SK-N-SH (cell line): ENCODE results near the gene GCLC. TPM values are rescaled to one million over a fixed set of nuclear protein-coding genes. Genes with fewer than 3 reads are reported as not detected.

Experiments used
- CTCF ChIA-PET: fragments of 300-600, 350-600 bp; formaldehyde crosslinking; extraction: SDS; loops from one replicate; lab custom pipeline; 2021; lab: Yijun Ruan, JAX
- POLR2A ChIA-PET: fragments of 350-600 bp; sonication (Branson Sonifier 250); formaldehyde crosslinking; extraction: SDS; loops from one replicate; lab custom pipeline; 2020; ENCODE audit warnings: antibody characterized with exemption, inconsistent platforms; lab: Yijun Ruan, JAX
- DNase-seq: peaks from one replicate; pipeline ENCODE4 v3.0.0; 2012
- H2AFZ ChIP-seq: fragments of 200-600 bp; sonication (generic); 2 replicates; pipeline ENCODE4 v1.8.1; 2016; ENCODE audit warnings: antibody characterized with exemption, mild to moderate bottlenecking, low read depth
- H3F3A ChIP-seq: fragments of 200-600 bp; sonication (generic); replicated peaks from 2 replicates; pipeline ENCODE3; 2016; ENCODE audit warnings: antibody characterized with exemption, mild to moderate bottlenecking; ENCODE audit not compliant: insufficient read depth
- H3K27ac ChIP-seq, 2 experiments: fragments of 200-500 bp in 1 of 2; fragments of 200-600 bp in 1 of 2; sonication (Bioruptor generic) in 1 of 2; sonication (generic), shearing (Covaris generic) in 1 of 2; 2 replicates each; pipeline versions ENCODE4 v1.5.1 to v1.6.1; 2014 to 2016; ENCODE audit warnings: low read depth in 2 of 2, inconsistent platforms in 1 of 2, low read length in 1 of 2, mild to moderate bottlenecking in 1 of 2, mixed read lengths in 1 of 2
- H3K27me3 ChIP-seq: fragments of 200-600 bp; sonication (generic), shearing (Covaris generic); 2 replicates; pipeline ENCODE4 v1.6.1; 2016; ENCODE audit warnings: mixed run types; ENCODE audit not compliant: insufficient read depth
- H3K36me3 ChIP-seq, 2 experiments: fragments of 200-500 bp in 1 of 2; fragments of 200-600 bp in 1 of 2; sonication (Bioruptor generic) in 1 of 2; sonication (generic) in 1 of 2; replicated peaks in 1 of 2; 2 replicates each; pipeline versions ENCODE3 to v1.5.1; 2014 to 2016; ENCODE audit warnings: low read length in 1 of 2, mild to moderate bottlenecking in 1 of 2; ENCODE audit not compliant: insufficient read depth in 2 of 2, control insufficient read depth in 1 of 2
- H3K4me1 ChIP-seq, 2 experiments: fragments of 200-500 bp in 1 of 2; fragments of 200-600 bp in 1 of 2; sonication (Bioruptor generic) in 1 of 2; sonication (generic), shearing (Covaris generic) in 1 of 2; 2 replicates each; pipeline versions ENCODE4 v1.5.1 to v1.6.1; 2014 to 2016; ENCODE audit warnings: low read depth in 1 of 2, low read length in 1 of 2, mixed run types in 1 of 2; ENCODE audit not compliant: insufficient read depth in 2 of 2, control insufficient read depth in 1 of 2
- H3K4me2 ChIP-seq: fragments of 200-600 bp; sonication (generic), shearing (Covaris generic); 2 replicates; pipeline ENCODE4 v1.6.1; 2017; ENCODE audit warnings: mixed run types
- H3K4me3 ChIP-seq, 2 experiments: fragments of 200-500 bp in 1 of 2; fragments of 200-600 bp in 1 of 2; sonication (Bioruptor generic) in 1 of 2; sonication (generic), shearing (Covaris generic) in 1 of 2; 2 replicates each; pipeline versions ENCODE4 v1.5.1 to v1.8.1; 2014 to 2016; ENCODE audit warnings: low read depth in 2 of 2, inconsistent platforms in 1 of 2, low read length in 1 of 2, mild to moderate bottlenecking in 1 of 2, mixed read lengths in 1 of 2, moderate library complexity in 1 of 2
- H3K79me2 ChIP-seq: fragments of 200-600 bp; sonication (generic); 2 replicates; pipeline ENCODE4 v1.8.1; 2017; ENCODE audit warnings: mild to moderate bottlenecking; ENCODE audit not compliant: insufficient read depth
- H3K9ac ChIP-seq: fragments of 200-600 bp; sonication (generic); 2 replicates; pipeline ENCODE4 v1.6.1; 2017; ENCODE audit warnings: mixed run types
- H3K9me2 ChIP-seq: fragments of 200-600 bp; sonication (generic); 2 replicates; pipeline ENCODE4 v1.6.1; 2017; ENCODE audit warnings: mixed run types
- H3K9me3 ChIP-seq: fragments of 200-600 bp; sonication (generic); 2 replicates; pipeline ENCODE4 v1.6.1; 2017; ENCODE audit warnings: mixed run types, mild to moderate bottlenecking, moderate library complexity
- H4K20me1 ChIP-seq: fragments of 200-600 bp; sonication (generic); 2 replicates; pipeline ENCODE4 v1.6.1; 2017; ENCODE audit warnings: mild to moderate bottlenecking, mixed run types; ENCODE audit not compliant: insufficient read depth
- CHD2 ChIP-seq: fragments of 150-350 bp; IDR thresholded peaks from 2 replicates; pipeline ENCODE4 v1.6.1; 2018; ENCODE audit warnings: low read length; ENCODE audit not compliant: partially characterized antibody
- FOXJ3 ChIP-seq: sonication (generic); formaldehyde crosslinking; IDR thresholded peaks from 2 replicates; pipeline ENCODE4 v1.5.1; 2020; ENCODE audit warnings: mild to moderate bottlenecking, missing genetic modification reagents
- FOXM1 ChIP-seq: IDR thresholded peaks from 2 replicates; pipeline ENCODE4 v1.4.0; 2012; ENCODE audit warnings: low read depth, mild to moderate bottlenecking
- IRF3 ChIP-seq: fragments of 150-350 bp; IDR thresholded peaks from 2 replicates; pipeline ENCODE4 v1.6.1; 2016; ENCODE audit warnings: mild to moderate bottlenecking, low read depth, low read length
- MAX ChIP-seq: IDR thresholded peaks from 2 replicates; pipeline ENCODE4 v1.4.0; 2012; ENCODE audit warnings: low read depth
- NFIC ChIP-seq: IDR thresholded peaks from 2 replicates; pipeline ENCODE4 v1.4.0; 2012; ENCODE audit warnings: borderline replicate concordance
- NRF1 ChIP-seq: IDR thresholded peaks from 2 replicates; pipeline ENCODE4 v1.6.1; 2012; ENCODE audit warnings: low read depth, mild to moderate bottlenecking, low read length
- RXRA ChIP-seq: IDR thresholded peaks from 2 replicates; pipeline ENCODE4 v1.4.0; 2012; ENCODE audit warnings: low read depth, mild to moderate bottlenecking, borderline replicate concordance
- TAF1 ChIP-seq: IDR thresholded peaks from 2 replicates; pipeline ENCODE4 v1.6.1; 2012; ENCODE audit warnings: low read depth, mild to moderate bottlenecking, low read length, moderate library complexity, borderline replicate concordance
- TEAD4 ChIP-seq: IDR thresholded peaks from 2 replicates; pipeline ENCODE4 v1.4.0; 2012; ENCODE audit warnings: mild to moderate bottlenecking, borderline replicate concordance; ENCODE audit not compliant: insufficient read depth
- YY1 ChIP-seq: IDR thresholded peaks from 2 replicates; pipeline ENCODE4 v1.4.0; 2012; ENCODE audit warnings: low read depth, mild to moderate bottlenecking
- WGBS: methylation state at CpG from one replicate; pipeline ENCODE4 v1.1.6; 2017; ENCODE audit warnings: low lambda C conversion rate; 5-methylcytosine and 5-hydroxymethylcytosine counted together
- polyA plus RNA-seq, 3 experiments: library from polyadenylated mRNA; depleted of rRNA; stranded (reverse); fragments of >200 nt; gene quantifications; 2 replicates each; pipeline ENCODE4 v1.2.3, GENCODE V29; 2012
- TF ChIP-seq, protein P1 (sequence below): IDR thresholded peaks from 2 replicates; pipeline ENCODE4 v1.4.0; 2012; ENCODE audit warnings: low read depth, borderline replicate concordance
- TF ChIP-seq, protein P2 (sequence below): IDR thresholded peaks from 2 replicates; pipeline ENCODE4 v1.6.1; 2012; ENCODE audit warnings: mild to moderate bottlenecking, low read depth, low read length, moderate library complexity

GCLC gene
- polyA plus RNA-seq, 1 of the 3 experiments (the other 2 are of a cell fraction): 7.5 TPM

GRCh38 chr6:53568776-53569616 lies 24.1 kb upstream of the GCLC start:
- H3K27ac ChIP-seq: no peak overlapping the region
- DNase-seq: no peak

DNA sequence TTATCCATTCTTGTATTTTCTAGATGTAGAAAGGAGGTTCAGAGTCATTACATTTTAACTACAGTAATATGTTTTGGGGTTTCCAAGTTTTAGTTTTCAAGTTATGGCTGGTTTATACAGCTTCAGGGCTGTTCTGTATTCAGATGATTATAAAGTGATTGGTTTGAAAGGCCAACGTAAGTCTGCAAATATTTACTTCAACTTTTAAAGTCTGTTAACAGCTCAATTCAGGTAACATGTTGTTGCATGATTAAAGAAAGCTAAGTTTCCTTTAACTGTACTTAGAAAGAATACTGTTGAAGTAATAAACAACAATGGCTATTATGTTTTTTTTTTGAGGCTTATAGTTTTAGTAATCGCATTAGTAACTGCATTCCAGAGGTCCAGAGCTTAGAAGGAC lies 22.8 kb upstream of the GCLC start:
- no peaks in the 10 kb centered on the region for H3K36me3 ChIP-seq
- no peak overlapping the region for H3K27ac ChIP-seq
- H3K27me3 ChIP-seq: no peaks in the 10 kb centered on the region
- CTCF ChIA-PET: no interaction called here
- no peak overlapping the region for H3K9ac ChIP-seq
- no peaks in the 10 kb centered on the region for H3F3A ChIP-seq
- H2AFZ ChIP-seq: no peak overlapping the region
- no peaks in the 10 kb centered on the region; a peak in 1 of 4 replicates for H3K4me1 ChIP-seq
- no peaks in the 10 kb centered on the region for H4K20me1 ChIP-seq
- no peak for DNase-seq
- no peak overlapping the region for H3K4me2 ChIP-seq
- no peaks in the 10 kb centered on the region for H3K9me3 ChIP-seq
- no peaks in the 10 kb centered on the region for H3K9me2 ChIP-seq
- 49% methylated on average over 2 of the region's 2 CpGs for WGBS
- POLR2A ChIA-PET: no interaction called here
- H3K4me3 ChIP-seq: no peak overlapping the region
- TF ChIP-seq NFIC: no peak
- TF ChIP-seq FOXM1: no peak
- no peak for TF ChIP-seq IRF3
- TF ChIP-seq MAX: no peak
- TF ChIP-seq, protein P1, sequence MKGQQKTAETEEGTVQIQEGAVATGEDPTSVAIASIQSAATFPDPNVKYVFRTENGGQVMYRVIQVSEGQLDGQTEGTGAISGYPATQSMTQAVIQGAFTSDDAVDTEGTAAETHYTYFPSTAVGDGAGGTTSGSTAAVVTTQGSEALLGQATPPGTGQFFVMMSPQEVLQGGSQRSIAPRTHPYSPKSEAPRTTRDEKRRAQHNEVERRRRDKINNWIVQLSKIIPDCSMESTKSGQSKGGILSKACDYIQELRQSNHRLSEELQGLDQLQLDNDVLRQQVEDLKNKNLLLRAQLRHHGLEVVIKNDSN: no peak
- TF ChIP-seq CHD2: no peak
- no peak for TF ChIP-seq TAF1
- no peak for TF ChIP-seq NRF1
- TF ChIP-seq, protein P2, sequence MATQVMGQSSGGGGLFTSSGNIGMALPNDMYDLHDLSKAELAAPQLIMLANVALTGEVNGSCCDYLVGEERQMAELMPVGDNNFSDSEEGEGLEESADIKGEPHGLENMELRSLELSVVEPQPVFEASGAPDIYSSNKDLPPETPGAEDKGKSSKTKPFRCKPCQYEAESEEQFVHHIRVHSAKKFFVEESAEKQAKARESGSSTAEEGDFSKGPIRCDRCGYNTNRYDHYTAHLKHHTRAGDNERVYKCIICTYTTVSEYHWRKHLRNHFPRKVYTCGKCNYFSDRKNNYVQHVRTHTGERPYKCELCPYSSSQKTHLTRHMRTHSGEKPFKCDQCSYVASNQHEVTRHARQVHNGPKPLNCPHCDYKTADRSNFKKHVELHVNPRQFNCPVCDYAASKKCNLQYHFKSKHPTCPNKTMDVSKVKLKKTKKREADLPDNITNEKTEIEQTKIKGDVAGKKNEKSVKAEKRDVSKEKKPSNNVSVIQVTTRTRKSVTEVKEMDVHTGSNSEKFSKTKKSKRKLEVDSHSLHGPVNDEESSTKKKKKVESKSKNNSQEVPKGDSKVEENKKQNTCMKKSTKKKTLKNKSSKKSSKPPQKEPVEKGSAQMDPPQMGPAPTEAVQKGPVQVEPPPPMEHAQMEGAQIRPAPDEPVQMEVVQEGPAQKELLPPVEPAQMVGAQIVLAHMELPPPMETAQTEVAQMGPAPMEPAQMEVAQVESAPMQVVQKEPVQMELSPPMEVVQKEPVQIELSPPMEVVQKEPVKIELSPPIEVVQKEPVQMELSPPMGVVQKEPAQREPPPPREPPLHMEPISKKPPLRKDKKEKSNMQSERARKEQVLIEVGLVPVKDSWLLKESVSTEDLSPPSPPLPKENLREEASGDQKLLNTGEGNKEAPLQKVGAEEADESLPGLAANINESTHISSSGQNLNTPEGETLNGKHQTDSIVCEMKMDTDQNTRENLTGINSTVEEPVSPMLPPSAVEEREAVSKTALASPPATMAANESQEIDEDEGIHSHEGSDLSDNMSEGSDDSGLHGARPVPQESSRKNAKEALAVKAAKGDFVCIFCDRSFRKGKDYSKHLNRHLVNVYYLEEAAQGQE: no peak
- no peak for TF ChIP-seq FOXJ3
- no peak for TF ChIP-seq TEAD4
- H3K79me2 ChIP-seq: no peaks in the 10 kb centered on the region

More at GRCh38 chr6:53568776-53569616, 24.1 kb upstream of the GCLC start:
- no peak for TF ChIP-seq RXRA
- no peak for TF ChIP-seq YY1
- TF ChIP-seq, all 33 proteins: peak for 0
- H2AFZ ChIP-seq: no peak overlapping the region
- no peaks in the 10 kb centered on the region for H3F3A ChIP-seq
- H3K9me3 ChIP-seq: no peaks in the 10 kb centered on the region
- 55% methylated on average over 2 of the region's 2 CpGs for WGBS
- no peaks in the 10 kb centered on the region; a peak in 1 of 4 replicates for H3K4me1 ChIP-seq
- POLR2A ChIA-PET: no interaction called here
- H3K36me3 ChIP-seq: no peaks in the 10 kb centered on the region
- CTCF ChIA-PET: interaction anchor here (1.3 to 1.4 kb wide), 2 partner anchors 20 to 159 kb away, joined by 3 read pairs; no protein-coding TSS in a partner anchor
- no peaks in the 10 kb centered on the region for H4K20me1 ChIP-seq
- H3K27me3 ChIP-seq: no peaks in the 10 kb centered on the region
- H3K9ac ChIP-seq: no peak overlapping the region
- no peak overlapping the region for H3K4me3 ChIP-seq
- no peak overlapping the region for H3K4me2 ChIP-seq
- H3K79me2 ChIP-seq: no peaks in the 10 kb centered on the region
- H3K9me2 ChIP-seq: no peaks in the 10 kb centered on the region
